IPS-18c (cell line): ENCODE measurements around the gene FCN3.
A peak's percentile ranks its signal among the peaks of the same experiment; 100 is the strongest.

Experiments used
- H3K4me3 ChIP-seq: 2 replicates; pipeline ENCODE4 v1.7.0; 2013; ENCODE audit warnings: low read depth, mild to moderate bottlenecking, low read length, moderate library complexity; ENCODE audit not compliant: insufficient read depth
- H3K9me3 ChIP-seq: one replicate; pipeline ENCODE4 v1.6.1; 2013; ENCODE audit warnings: mild to moderate bottlenecking, low read length, moderate library complexity; ENCODE audit not compliant: control insufficient read depth, insufficient read depth

FCN3 gene

GRCh38 chr1:27366411-27367159 is 8.0 kb downstream of the FCN3 start, which contains the start of gene MAP3K6:
TSS of gene MAP3K6 (minus strand) at chr1:27366961. CDS start at chr1:27366597, 364 bp downstream.
- Histone ChIP-seq H3K4me3 (peak within 1 kb of the TSS; percentile 67), H3K9me3 (no peaks in the 10 kb centered on the region)

- no peaks in the 10 kb centered on the region for H3K9me3 ChIP-seq
- peak overlapping the region; percentile 67 for H3K4me3 ChIP-seq
These were observed 8.6 kb downstream of the FCN3 start for GRCh38 chr1:27366113-27366410.

GRCh38 chr1:27365372-27366112 is 9.1 kb downstream of the FCN3 start:
- Histone ChIP-seq H3K4me3 (peak overlapping the region; percentile 67), H3K9me3 (no peaks in the 10 kb centered on the region)

GRCh38 chr1:27364696-27365371 is 9.8 kb downstream of the FCN3 start:
- Histone ChIP-seq H3K9me3 (no peaks in the 10 kb centered on the region), H3K4me3 (no peak overlapping the region)

- Histone ChIP-seq H3K9me3 (no peaks in the 10 kb centered on the region), H3K4me3 (no peak overlapping the region)
These were observed 10.6 kb downstream of the FCN3 start for GRCh38 chr1:27363766-27364695.

GRCh38 chr1:27361553-27361952 is 13.1 kb downstream of the FCN3 start:
- Histone ChIP-seq H3K4me3 (no peak overlapping the region), H3K9me3 (no peaks in the 10 kb centered on the region)

- Histone ChIP-seq H3K9me3 (no peaks in the 10 kb centered on the region), H3K4me3 (peak overlapping the region; percentile 85)
These were observed 13.6 kb downstream of the FCN3 start for GRCh38 chr1:27361044-27361402.

GRCh38 chr1:27360159-27361043 is 14.2 kb downstream of the FCN3 start:
- H3K4me3 ChIP-seq: peak overlapping the region; percentile 85
- H3K9me3 ChIP-seq: no peaks in the 10 kb centered on the region

- H3K9me3 ChIP-seq: no peaks in the 10 kb centered on the region
- H3K4me3 ChIP-seq: peak overlapping the region; percentile 85
These were observed 14.8 kb downstream of the FCN3 start for GRCh38 chr1:27359822-27360158.

- no peak overlapping the region for H3K4me3 ChIP-seq
- H3K9me3 ChIP-seq: no peaks in the 10 kb centered on the region
These were observed 15.7 kb downstream of the FCN3 start for GRCh38 chr1:27358928-27359313.

- no peaks in the 10 kb centered on the region for H3K9me3 ChIP-seq
- H3K4me3 ChIP-seq: no peak overlapping the region
These were observed 16.3 kb downstream of the FCN3 start for GRCh38 chr1:27358038-27358927.

GRCh38 chr1:27357281-27358037 is 17.2 kb downstream of the FCN3 start:
- no peaks in the 10 kb centered on the region for H3K9me3 ChIP-seq
- peak overlapping the region; percentile 24 for H3K4me3 ChIP-seq

- H3K9me3 ChIP-seq: no peaks in the 10 kb centered on the region
- H3K4me3 ChIP-seq: no peak overlapping the region
These were observed 17.9 kb downstream of the FCN3 start for GRCh38 chr1:27356619-27357280.

GRCh38 chr1:27356277-27356618 is 18.4 kb downstream of the FCN3 start:
- H3K9me3 ChIP-seq: no peaks in the 10 kb centered on the region
- H3K4me3 ChIP-seq: no peak overlapping the region

GRCh38 chr1:27355683-27356082 is 18.9 kb downstream of the FCN3 start:
- H3K9me3 ChIP-seq: no peaks in the 10 kb centered on the region
- no peak overlapping the region for H3K4me3 ChIP-seq
